Skeletal muscle satellite cell (primary cell): ENCODE data around the gene DCAF11.

ENCODE experiments used
- H3K27me3 ChIP-seq: 2 replicates; pipeline ENCODE4 v1.7.0; 2013; ENCODE audit warnings: low read length; ENCODE audit not compliant: control insufficient read depth, insufficient read depth
- H3K36me3 ChIP-seq: 2 replicates; pipeline ENCODE4 v1.7.0; 2013; ENCODE audit warnings: mild to moderate bottlenecking, control low read depth, low read length; ENCODE audit not compliant: insufficient read depth
- H3K4me1 ChIP-seq: 2 replicates; pipeline ENCODE4 v1.7.0; 2013; ENCODE audit warnings: low read length; ENCODE audit not compliant: control insufficient read depth, insufficient read depth
- H3K4me2 ChIP-seq: 2 replicates; pipeline ENCODE4 v1.7.0; 2013; ENCODE audit warnings: mild to moderate bottlenecking, low read length
- H3K4me3 ChIP-seq: 2 replicates; pipeline ENCODE4 v1.7.0; 2013; ENCODE audit warnings: low read length
- H3K9ac ChIP-seq: 2 replicates; pipeline ENCODE4 v1.7.0; 2013; ENCODE audit warnings: mild to moderate bottlenecking, low read depth, low read length, moderate library complexity
- H3K9me3 ChIP-seq: replicated peaks from 2 replicates; pipeline ENCODE4 v1.7.0; 2013; ENCODE audit warnings: mild to moderate bottlenecking, control low read depth, low read length

Gene DCAF11

GRCh38 chr14:24147761-24148428 is 33.3 kb downstream of the DCAF11 start:
- Histone ChIP-seq H3K4me1 (peaks cover 29% of the 10 kb centered on the region), H3K4me3 (peak overlapping the region; percentile 93), H3K9me3 (no peaks in the 10 kb centered on the region), H3K27me3 (no peaks in the 10 kb centered on the region), H3K36me3 (peaks cover 40% of the 10 kb centered on the region), H3K9ac (peak overlapping the region; percentile 90), H3K4me2 (peak overlapping the region; percentile 95)

GRCh38 chr14:24149302-24149969 is 34.9 kb downstream of the DCAF11 start:
- H3K36me3 ChIP-seq: peaks cover 34% of the 10 kb centered on the region
- no peak overlapping the region for H3K4me3 ChIP-seq
- no peaks in the 10 kb centered on the region for H3K9me3 ChIP-seq
- H3K4me1 ChIP-seq: peaks cover 18% of the 10 kb centered on the region
- H3K9ac ChIP-seq: no peak overlapping the region
- H3K27me3 ChIP-seq: no peaks in the 10 kb centered on the region
- H3K4me2 ChIP-seq: no peak overlapping the region

GRCh38 chr14:24150061-24150460 is 35.5 kb downstream of the DCAF11 start:
- H3K9ac ChIP-seq: no peak overlapping the region
- H3K4me3 ChIP-seq: no peak overlapping the region
- no peaks in the 10 kb centered on the region for H3K27me3 ChIP-seq
- peaks cover 18% of the 10 kb centered on the region for H3K4me1 ChIP-seq
- no peak overlapping the region for H3K4me2 ChIP-seq
- peaks cover 39% of the 10 kb centered on the region for H3K36me3 ChIP-seq
- no peaks in the 10 kb centered on the region for H3K9me3 ChIP-seq

GRCh38 chr14:24150567-24150966 is 36.0 kb downstream of the DCAF11 start:
- H3K9me3 ChIP-seq: no peaks in the 10 kb centered on the region
- no peak overlapping the region for H3K9ac ChIP-seq
- H3K4me2 ChIP-seq: no peak overlapping the region
- peaks cover 13% of the 10 kb centered on the region for H3K4me1 ChIP-seq
- H3K4me3 ChIP-seq: no peak overlapping the region
- peaks cover 44% of the 10 kb centered on the region for H3K36me3 ChIP-seq
- H3K27me3 ChIP-seq: no peaks in the 10 kb centered on the region

GRCh38 chr14:24150993-24151392 is 36.4 kb downstream of the DCAF11 start:
- H3K27me3 ChIP-seq: no peaks in the 10 kb centered on the region
- H3K9me3 ChIP-seq: no peaks in the 10 kb centered on the region
- peaks cover 8% of the 10 kb centered on the region for H3K4me1 ChIP-seq
- H3K4me3 ChIP-seq: no peak overlapping the region
- H3K9ac ChIP-seq: no peak overlapping the region
- H3K36me3 ChIP-seq: peaks cover 48% of the 10 kb centered on the region
- no peak overlapping the region for H3K4me2 ChIP-seq

GRCh38 chr14:24151404-24152080 is 37.0 kb downstream of the DCAF11 start:
- no peak overlapping the region for H3K9ac ChIP-seq
- H3K36me3 ChIP-seq: peaks cover 49% of the 10 kb centered on the region
- H3K9me3 ChIP-seq: no peaks in the 10 kb centered on the region
- no peak overlapping the region for H3K4me2 ChIP-seq
- H3K27me3 ChIP-seq: no peaks in the 10 kb centered on the region
- no peak overlapping the region for H3K4me3 ChIP-seq
- peaks cover 7% of the 10 kb centered on the region for H3K4me1 ChIP-seq

- H3K27me3 ChIP-seq: no peaks in the 10 kb centered on the region
- no peaks in the 10 kb centered on the region for H3K4me1 ChIP-seq
- H3K9me3 ChIP-seq: no peaks in the 10 kb centered on the region
- H3K36me3 ChIP-seq: peaks cover 65% of the 10 kb centered on the region
- H3K4me3 ChIP-seq: no peak overlapping the region
- no peak overlapping the region for H3K4me2 ChIP-seq
- no peak overlapping the region for H3K9ac ChIP-seq
Observed at GRCh38 chr14:24155100-24155499, 40.5 kb downstream of the DCAF11 start.

- peaks cover 11% of the 10 kb centered on the region for H3K4me1 ChIP-seq
- H3K9me3 ChIP-seq: no peaks in the 10 kb centered on the region
- no peak overlapping the region for H3K4me3 ChIP-seq
- peaks cover 56% of the 10 kb centered on the region for H3K36me3 ChIP-seq
- no peak overlapping the region for H3K9ac ChIP-seq
- no peaks in the 10 kb centered on the region for H3K27me3 ChIP-seq
- H3K4me2 ChIP-seq: no peak overlapping the region
Observed at GRCh38 chr14:24156840-24157239, 42.3 kb downstream of the DCAF11 start.

GRCh38 chr14:24157331-24157730 is 42.8 kb downstream of the DCAF11 start:
- Histone ChIP-seq H3K4me2 (no peak overlapping the region), H3K36me3 (peaks cover 53% of the 10 kb centered on the region), H3K9ac (no peak overlapping the region), H3K4me3 (no peak overlapping the region), H3K9me3 (no peaks in the 10 kb centered on the region), H3K27me3 (no peaks in the 10 kb centered on the region), H3K4me1 (peaks cover 16% of the 10 kb centered on the region)

GRCh38 chr14:24159777-24160498 is 45.4 kb downstream of the DCAF11 start:
- Histone ChIP-seq H3K4me3 (no peak overlapping the region), H3K4me2 (no peak overlapping the region), H3K36me3 (peaks cover 66% of the 10 kb centered on the region), H3K4me1 (peaks cover 17% of the 10 kb centered on the region), H3K9me3 (no peaks in the 10 kb centered on the region), H3K27me3 (no peaks in the 10 kb centered on the region), H3K9ac (no peak overlapping the region)

- Histone ChIP-seq H3K27me3 (no peaks in the 10 kb centered on the region), H3K9ac (no peak overlapping the region), H3K9me3 (no peaks in the 10 kb centered on the region), H3K36me3 (peaks cover 66% of the 10 kb centered on the region), H3K4me2 (no peak overlapping the region), H3K4me3 (no peak overlapping the region), H3K4me1 (peaks cover 17% of the 10 kb centered on the region)
Observed at GRCh38 chr14:24160499-24160849, 45.9 kb downstream of the DCAF11 start.
